GM23248 (cell line): ENCODE measurements around the gene PPP4R1.

ENCODE experiments used
- EZH2 ChIP-seq: fragments of 200-600 bp; sonication (generic); IDR thresholded peaks from 2 replicates; pipeline ENCODE4 v1.6.1; 2018; ENCODE audit warnings: antibody characterized with exemption, mild to moderate bottlenecking; ENCODE audit not compliant: insufficient read depth, poor library complexity, severe bottlenecking
- EZH2phosphoT487 ChIP-seq: fragments of 200-600 bp; sonication (generic); IDR thresholded peaks from 2 replicates; pipeline ENCODE4 v1.6.1; 2018; ENCODE audit warnings: antibody characterized with exemption, moderate library complexity, mild to moderate bottlenecking, low read depth; ENCODE audit not compliant: insufficient read depth

- TF ChIP-seq EZH2phosphoT487: no peak
- no peak for TF ChIP-seq EZH2
Observed at GRCh38 chr18:9609190-9609589, 5.2 kb downstream of the PPP4R1 start.
